H9 (cell line): ENCODE measurements around the gene CPNE7. TPM values are rescaled to one million over a fixed set of nuclear protein-coding genes. Genes with fewer than 3 reads are reported as not detected.

ENCODE experiments used
- DNase-seq: peaks from one replicate; pipeline ENCODE4 v3.0.0-alpha.2; 2017
- H2AFZ ChIP-seq: one replicate; pipeline ENCODE4 v1.6.1; 2013; ENCODE audit warnings: mild to moderate bottlenecking, low read length, control low read depth, moderate library complexity
- H2AK5ac ChIP-seq: 2 replicates; pipeline ENCODE4 v1.6.1; 2013; ENCODE audit warnings: low read length, control low read depth, mixed read lengths; ENCODE audit not compliant: insufficient read length
- H2BK120ac ChIP-seq: one replicate; pipeline ENCODE4 v1.6.1; 2013; ENCODE audit warnings: low read depth, mild to moderate bottlenecking, low read length, control low read depth, inconsistent platforms; ENCODE audit not compliant: poor library complexity, severe bottlenecking
- H2BK12ac ChIP-seq: 2 replicates; pipeline ENCODE4 v1.6.1; 2013; ENCODE audit warnings: low read length, control low read depth, mixed read lengths, low read depth; ENCODE audit not compliant: insufficient read length
- H2BK15ac ChIP-seq: 2 replicates; pipeline ENCODE4 v1.6.1; 2013; ENCODE audit warnings: low read depth, low read length, control low read depth
- H2BK20ac ChIP-seq: one replicate; pipeline ENCODE4 v1.6.1; 2013; ENCODE audit warnings: low read depth, mild to moderate bottlenecking, low read length, control low read depth, inconsistent platforms; ENCODE audit not compliant: poor library complexity, severe bottlenecking
- H2BK5ac ChIP-seq: 2 replicates; pipeline ENCODE4 v1.6.1; 2013; ENCODE audit warnings: low read length, control low read depth, mixed read lengths; ENCODE audit not compliant: insufficient read length
- H3K14ac ChIP-seq: 2 replicates; pipeline ENCODE4 v1.6.1; 2013; ENCODE audit warnings: low read length, control low read depth; ENCODE audit not compliant: insufficient read depth
- H3K18ac ChIP-seq: 2 replicates; pipeline ENCODE4 v1.6.1; 2013; ENCODE audit warnings: low read depth, mild to moderate bottlenecking, mixed read lengths, low read length, control low read depth; ENCODE audit not compliant: insufficient read length
- H3K23ac ChIP-seq: 2 replicates; pipeline ENCODE4 v1.6.1; 2013; ENCODE audit warnings: low read length, control low read depth, mixed read lengths, low read depth; ENCODE audit not compliant: insufficient read length
- H3K23me2 ChIP-seq: 2 replicates; pipeline ENCODE4 v1.6.1; 2013; ENCODE audit warnings: low read depth, mild to moderate bottlenecking, mixed read lengths, low read length, control low read depth; ENCODE audit not compliant: insufficient read length, poor library complexity, severe bottlenecking
- H3K27ac ChIP-seq: 2 replicates; pipeline ENCODE4 v1.5.1; 2013; ENCODE audit warnings: low read length, control low read depth, mixed read lengths, low read depth; ENCODE audit not compliant: insufficient read length
- H3K27me3 ChIP-seq: 2 replicates; pipeline ENCODE4 v1.6.1; 2013; ENCODE audit warnings: low read length, control low read depth, inconsistent platforms; ENCODE audit not compliant: insufficient read depth
- H3K4ac ChIP-seq: 2 replicates; pipeline ENCODE4 v1.6.1; 2013; ENCODE audit warnings: low read depth, mild to moderate bottlenecking, control low read depth, inconsistent platforms, low read length, moderate library complexity
- H3K4me1 ChIP-seq: 2 replicates; pipeline ENCODE4 v1.6.1; 2013; ENCODE audit warnings: low read length, control low read depth, inconsistent platforms; ENCODE audit not compliant: insufficient read depth
- H3K4me2 ChIP-seq: 2 replicates; pipeline ENCODE4 v1.6.1; 2013; ENCODE audit warnings: low read length, control low read depth, mixed read lengths; ENCODE audit not compliant: insufficient read length, insufficient read depth
- H3K56ac ChIP-seq: 2 replicates; pipeline ENCODE4 v1.6.1; 2013; ENCODE audit warnings: low read depth, mild to moderate bottlenecking, mixed read lengths, low read length, control low read depth; ENCODE audit not compliant: insufficient read length
- H3K79me1 ChIP-seq: 2 replicates; pipeline ENCODE4 v1.6.1; 2013; ENCODE audit warnings: low read depth, mild to moderate bottlenecking, moderate library complexity, low read length, control low read depth, inconsistent platforms; ENCODE audit not compliant: insufficient read depth, poor library complexity, severe bottlenecking
- H3K79me2 ChIP-seq: 2 replicates; pipeline ENCODE4 v1.6.1; 2013; ENCODE audit warnings: low read length, control low read depth, inconsistent platforms; ENCODE audit not compliant: insufficient read depth
- H3K9ac ChIP-seq: 2 replicates; pipeline ENCODE4 v1.6.1; 2013; ENCODE audit warnings: low read length, control low read depth, mixed read lengths; ENCODE audit not compliant: insufficient read length; ENCODE audit errors: extremely low read depth
- H3K9me3 ChIP-seq: one replicate; pipeline ENCODE4 v1.6.1; 2013; ENCODE audit warnings: low read depth, low read length, inconsistent platforms; ENCODE audit not compliant: control insufficient read depth
- H3T11ph ChIP-seq: one replicate; pipeline ENCODE4 v1.6.1; 2013; ENCODE audit warnings: mild to moderate bottlenecking, low read length, control low read depth, inconsistent platforms
- H4K20me1 ChIP-seq: one replicate; pipeline ENCODE4 v1.6.1; 2013; ENCODE audit not compliant: control insufficient read depth, insufficient read length, insufficient read depth
- H4K5ac ChIP-seq: 2 replicates; pipeline ENCODE4 v1.6.1; 2013; ENCODE audit warnings: low read depth, mild to moderate bottlenecking, mixed read lengths, low read length, control low read depth; ENCODE audit not compliant: insufficient read length
- H4K8ac ChIP-seq: replicated peaks from 2 replicates; pipeline ENCODE4 v1.6.1; 2013; ENCODE audit warnings: low read length, control low read depth, mixed read lengths, low read depth; ENCODE audit not compliant: insufficient read length
- H4K91ac ChIP-seq: 2 replicates; pipeline ENCODE4 v1.6.1; 2013; ENCODE audit warnings: low read depth, mild to moderate bottlenecking, moderate library complexity, mixed read lengths, low read length, control low read depth; ENCODE audit not compliant: insufficient read length
- H3K27ac Mint-ChIP-seq, 3 experiments: 2 replicates in 2 of 3; 3 replicates in 1 of 3; pipeline ENCODE4 v1.8.0; 2020 to 2021; ENCODE audit warnings: mixed read lengths in 3 of 3, mild to moderate bottlenecking in 1 of 3, moderate library complexity in 1 of 3
- H3K27me3 Mint-ChIP-seq: 2 replicates; pipeline ENCODE4 v1.8.0; 2021; ENCODE audit warnings: low read depth, mild to moderate bottlenecking, moderate library complexity, mixed read lengths
- H3K36me3 Mint-ChIP-seq, 3 experiments: 2 replicates in 2 of 3; 3 replicates in 1 of 3; pipeline ENCODE4 v1.8.0; 2020 to 2021; ENCODE audit warnings: low read depth in 3 of 3, mixed read lengths in 3 of 3; ENCODE audit not compliant: insufficient read depth in 1 of 3
- H3K4me1 Mint-ChIP-seq, 2 experiments: 2 replicates each; pipeline ENCODE4 v1.8.0; 2020; ENCODE audit warnings: mixed read lengths in 2 of 2
- H3K4me3 Mint-ChIP-seq, 2 experiments: 2 replicates in 1 of 2; 3 replicates in 1 of 2; pipeline ENCODE4 v1.8.0; 2020 to 2021; ENCODE audit warnings: mild to moderate bottlenecking in 2 of 2, mixed read lengths in 2 of 2, moderate library complexity in 1 of 2
- H3K9me3 Mint-ChIP-seq, 2 experiments: 2 replicates in 1 of 2; 3 replicates in 1 of 2; pipeline ENCODE4 v1.8.0; 2020; ENCODE audit warnings: mild to moderate bottlenecking in 2 of 2, mixed read lengths in 2 of 2, moderate library complexity in 1 of 2
- CTCF ChIP-seq: fragments of 200-600 bp; sonication (generic); conservative IDR thresholded peaks from 3 replicates; pipeline ENCODE4 v1.8.0; 2021; ENCODE audit warnings: antibody characterized with exemption, mild to moderate bottlenecking
- WGBS: extraction: QIAGEN DNeasy Blood & Tissue Kit; methylation state at CpG from one replicate; pipeline ENCODE4 v1.1.7; 2013; ENCODE audit warnings: missing lambda C conversion rate, low lambda C conversion rate, mixed read lengths; ENCODE audit not compliant: insufficient read length; ENCODE audit errors: extremely low coverage; 5-methylcytosine and 5-hydroxymethylcytosine counted together
- total RNA-seq: library from RNA; stranded (reverse); gene quantifications from 2 replicates; pipeline ENCODE4 v1.2.1, GENCODE V29; 2021

Gene CPNE7
- total RNA-seq, 1 experiment from 2014 or later: 23.4 TPM

- no peak overlapping the region for H2BK15ac ChIP-seq
- no peak overlapping the region for H3T11ph ChIP-seq
- no peak overlapping the region for H3K9ac ChIP-seq
- no peak overlapping the region for H2BK5ac ChIP-seq
- Mint-ChIP-seq H3K36me3 (peaks cover 59 to 95% (median 90%) of the 10 kb centered on the region in 3 experiments), H3K27ac (no peak overlapping the region), H3K4me1 (no peaks in the 10 kb centered on the region), H3K27me3 (no peaks in the 10 kb centered on the region), H3K9me3 (no peaks in the 10 kb centered on the region), H3K4me3 (no peak overlapping the region)
- H3K18ac ChIP-seq: no peak overlapping the region
- no peaks in the 10 kb centered on the region for H3K9me3 ChIP-seq
- H4K91ac ChIP-seq: no peak overlapping the region
- H4K5ac ChIP-seq: no peak overlapping the region
- no peak overlapping the region for H3K56ac ChIP-seq
- H2BK20ac ChIP-seq: no peak overlapping the region
- H3K79me2 ChIP-seq: no peaks in the 10 kb centered on the region
- H2BK120ac ChIP-seq: no peak overlapping the region
- no peaks in the 10 kb centered on the region for H3K4me1 ChIP-seq
- H4K20me1 ChIP-seq: no peaks in the 10 kb centered on the region
- H4K8ac ChIP-seq: no peak overlapping the region
- H3K27ac ChIP-seq: no peak overlapping the region
- no peak overlapping the region for H3K4me2 ChIP-seq
- no peaks in the 10 kb centered on the region for H3K23me2 ChIP-seq
- no peak overlapping the region for H2AFZ ChIP-seq
- no peak for TF ChIP-seq CTCF
- H3K4ac ChIP-seq: no peak overlapping the region
- H3K14ac ChIP-seq: no peak overlapping the region
- no CpG with 5 or more reads among the region's 37 CpGs for WGBS
- no peak overlapping the region for H3K23ac ChIP-seq
- no peak for DNase-seq
- H3K79me1 ChIP-seq: no peaks in the 10 kb centered on the region
- no peaks in the 10 kb centered on the region for H3K27me3 ChIP-seq
- no peak overlapping the region for H2AK5ac ChIP-seq
- H2BK12ac ChIP-seq: no peak overlapping the region
Measured at GRCh38 chr16:89530401-89531381, 44.9 kb upstream of the CPNE7 start.
